Fibroblast of skin of left quadriceps (primary cell): Measurements from ENCODE around the gene KIF5B.

Experiments used
- DNase-seq, 2 experiments: peaks; one replicate each; pipeline ENCODE4 v3.0.0-alpha.2; 2013; ENCODE audit warnings: low read depth in 2 of 2

The KIF5B gene

GRCh38 chr10:31961277-31962074 lies 94.7 kb downstream of the KIF5B start:
- DNase-seq: no peak

GRCh38 chr10:31959461-31960173 lies 96.6 kb downstream of the KIF5B start:
- no peak for DNase-seq
